Measurements from ENCODE around the gene NFKBIA. TPM values are rescaled to one million over a fixed set of nuclear protein-coding genes. Genes with fewer than 3 reads are reported as not detected.
A peak's percentile ranks its signal among the peaks of the same experiment; 100 is the strongest.
"Not testable (repeated sequence)": the region's sequence is repeated elsewhere in the genome, so short reads cannot be mapped to it uniquely, and the experiment has no call there.

Gene NFKBIA
- total and polyA plus RNA-seq, 12 donors, result 41.0 to 98.5 (median 68.6) TPM

GRCh38 chr14:35441160-35441559, 36.6 kb upstream of the NFKBIA start:
- WGBS, 2 donors, result 95 to 98% methylated on average over 4 of the region's 4 CpGs
- intact Hi-C loops (cut with DNase I), result loop anchor here in 1 of 10 donors (10.0 kb wide), 1 partner anchor 254 kb away; no protein-coding TSS in a partner anchor
- no peak for TF ChIP-seq CTCF (IDR thresholded peaks at IDR 0.05)

GRCh38 chr14:35438910-35439713, 34.6 kb upstream of the NFKBIA start:
- intact Hi-C loops (cut with DNase I), result no loop called here
- ATAC-seq, result no peak
- Histone ChIP-seq H3K4me1 (no peaks in the 10 kb centered on the region), H3K27ac (no peak overlapping the region), H3K27me3 (no peaks in the 10 kb centered on the region), H3K36me3 (no peaks in the 10 kb centered on the region), H3K4me3 (no peak overlapping the region), H3K9me3 (peaks cover 0 to 13% (median 0%) of the 10 kb centered on the region in 11 donors)
- no peak for DNase-seq
- peak in 7 of 9 donors; percentile 22 to 50 (median 34) for TF ChIP-seq CTCF (IDR thresholded peaks at IDR 0.05)
- 58 to 63% methylated on average over 8 of the region's 8 CpGs for WGBS, 2 donors

More at GRCh38 chr14:35441160-35441559, 36.6 kb upstream of the NFKBIA start:
- no peak overlapping the region for H3K4me3 ChIP-seq
- H3K4me1 ChIP-seq, result no peaks in the 10 kb centered on the region
- ATAC-seq (no peak), DNase-seq (no peak)
- H3K27me3 ChIP-seq, result no peaks in the 10 kb centered on the region
- H3K36me3 ChIP-seq, result no peaks in the 10 kb centered on the region
- H3K27ac ChIP-seq, result no peak overlapping the region
- peaks cover 0 to 8% (median 0%) of the 10 kb centered on the region in 11 donors for H3K9me3 ChIP-seq

- 87 to 97% methylated on average over 9 of the region's 9 CpGs for WGBS, 2 donors
- intact Hi-C loops (cut with DNase I), result not testable (repeated sequence)
Measured at GRCh38 chr14:35438492-35438891, 33.9 kb upstream of the NFKBIA start.

GRCh38 chr14:35435177-35435576, 30.6 kb upstream of the NFKBIA start:
- intact Hi-C loops (cut with DNase I), result no loop called here
- TF ChIP-seq CTCF (IDR thresholded peaks at IDR 0.05), result no peak

More at GRCh38 chr14:35438492-35438891, 33.9 kb upstream of the NFKBIA start:
- not testable (repeated sequence) for ATAC-seq, H3K27ac ChIP-seq, H3K36me3 ChIP-seq, H3K4me1 ChIP-seq, H3K4me3 ChIP-seq, H3K9me3 ChIP-seq, H3K27me3 ChIP-seq, DNase-seq

GRCh38 chr14:35433826-35434225, 29.3 kb upstream of the NFKBIA start:
- DNase-seq, result no peak
- H3K27me3 ChIP-seq, result no peaks in the 10 kb centered on the region
- no peak for ATAC-seq
- peaks cover 0 to 8% (median 0%) of the 10 kb centered on the region in 11 donors for H3K9me3 ChIP-seq
- no peak overlapping the region for H3K4me3 ChIP-seq
- TF ChIP-seq CTCF (IDR thresholded peaks at IDR 0.05), result no peak
- 99 to 100% methylated on average over 1 of the region's 1 CpG for WGBS, 2 donors
- no peaks in the 10 kb centered on the region for H3K36me3 ChIP-seq
- no peaks in the 10 kb centered on the region for H3K4me1 ChIP-seq
- H3K27ac ChIP-seq, result no peak overlapping the region
- intact Hi-C loops (cut with DNase I), result no loop called here

More at GRCh38 chr14:35435177-35435576, 30.6 kb upstream of the NFKBIA start:
- Histone ChIP-seq H3K9me3 (peaks cover 0 to 8% (median 0%) of the 10 kb centered on the region in 11 donors), H3K36me3 (no peaks in the 10 kb centered on the region), H3K4me1 (no peaks in the 10 kb centered on the region), H3K4me3 (no peak overlapping the region), H3K27ac (no peak overlapping the region), H3K27me3 (no peaks in the 10 kb centered on the region)
- ATAC-seq (no peak), DNase-seq (no peak)
